HG02759 (cell line): ENCODE measurements around the gene SAMSN1.
"Not testable (repeated sequence)": the region's sequence is repeated elsewhere in the genome, so short reads cannot be mapped to it uniquely, and the experiment has no call there.

ENCODE experiments used
- ATAC-seq: cut with Tn5 transposase; IDR thresholded peaks from one replicate; pipeline ENCODE4 v1.9.1; 2021; ENCODE audit warnings: mild to moderate bottlenecking, moderate library complexity; ENCODE audit not compliant: unreplicated experiment

SAMSN1 gene

GRCh38 chr21:14567331-14568279 is 21.5 kb upstream of the SAMSN1 start:
- no peak for ATAC-seq

- no peak for ATAC-seq
These were observed 20.8 kb upstream of the SAMSN1 start for GRCh38 chr21:14566894-14567293.

- no peak for ATAC-seq
These were observed 16.8 kb upstream of the SAMSN1 start for GRCh38 chr21:14562959-14563358.

- no peak for ATAC-seq
These were observed 14.4 kb upstream of the SAMSN1 start for GRCh38 chr21:14560555-14560954.

DNA sequence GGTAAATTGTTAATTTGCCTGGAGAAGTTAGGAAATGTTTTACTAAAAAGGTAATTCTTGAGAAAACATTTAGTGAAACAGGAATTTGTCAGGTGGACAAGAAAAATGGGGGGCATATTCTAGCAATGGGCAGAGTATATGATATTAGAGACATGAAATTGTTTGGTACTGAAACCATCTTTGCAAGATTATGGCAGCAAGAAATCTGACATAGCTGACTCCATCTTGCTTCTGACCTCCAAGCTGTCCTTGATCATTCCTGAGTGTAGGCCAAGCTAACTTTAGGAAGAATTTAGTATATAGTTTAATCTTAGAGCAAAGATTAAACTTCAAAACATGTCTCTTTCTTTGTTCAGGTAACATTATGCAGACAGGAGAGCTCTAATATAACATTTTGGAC is 14.0 kb upstream of the SAMSN1 start:
- no peak for ATAC-seq

GRCh38 chr21:14559102-14559501 is 13.0 kb upstream of the SAMSN1 start:
- ATAC-seq, result peak; percentile 52

DNA sequence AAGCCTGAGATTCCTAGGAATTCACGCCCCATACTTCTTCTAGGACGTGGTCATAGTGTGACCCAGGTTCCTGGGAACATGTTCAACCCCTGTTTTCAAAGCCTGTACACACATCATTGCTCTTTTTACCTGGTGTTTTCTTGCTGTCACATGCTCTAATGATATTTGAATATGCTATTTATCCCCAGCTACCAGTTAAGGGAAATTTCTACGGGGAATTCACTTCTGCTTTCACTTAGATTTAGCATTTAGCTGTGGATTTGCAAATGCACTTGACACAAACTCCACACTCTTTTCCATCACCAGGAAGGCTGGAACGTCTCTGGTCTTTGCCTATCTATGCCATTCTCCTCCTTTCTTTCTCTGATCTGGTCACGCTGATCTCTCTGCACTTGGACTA is 11.3 kb upstream of the SAMSN1 start:
- peak; percentile 51 for ATAC-seq

DNA sequence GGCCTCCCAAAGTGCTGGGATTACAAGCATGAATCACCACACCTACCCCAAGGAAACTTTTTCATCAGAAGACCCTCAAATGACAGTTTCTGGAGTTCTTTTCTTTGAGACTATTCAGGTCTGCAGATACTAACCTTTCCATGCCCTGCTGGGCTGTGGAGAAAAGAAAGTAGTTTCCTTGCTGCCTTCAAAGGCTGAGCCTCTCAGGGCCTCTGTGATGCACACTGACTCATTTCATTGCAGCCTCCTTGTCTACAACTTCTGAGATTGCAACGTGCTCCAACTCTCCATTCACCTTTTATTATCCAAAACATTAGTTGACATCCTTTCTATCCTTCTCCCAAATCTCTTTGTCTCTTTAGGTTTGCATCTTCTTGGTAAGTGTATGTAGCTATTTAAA is 8.8 kb upstream of the SAMSN1 start:
- ATAC-seq, result no peak

DNA sequence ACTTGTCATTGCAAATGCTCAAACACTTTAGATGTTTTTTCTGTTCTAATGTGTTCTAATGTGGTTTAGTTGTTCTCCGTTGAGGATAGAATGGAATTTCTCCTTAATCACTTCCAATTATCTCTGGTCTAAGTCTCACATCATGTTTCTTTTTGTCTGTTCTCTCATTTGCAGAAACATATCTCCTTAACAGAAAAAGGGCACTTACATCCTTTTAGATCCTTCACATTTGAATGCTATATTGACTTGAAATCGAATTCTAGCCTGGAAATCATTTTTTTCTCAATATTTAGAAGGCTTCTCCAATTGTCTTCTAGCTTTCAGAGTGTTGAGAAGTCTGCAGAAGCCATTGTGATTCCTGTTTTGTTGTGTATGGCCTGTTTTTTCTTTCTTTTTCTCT is 7.3 kb upstream of the SAMSN1 start:
- ATAC-seq, result no peak

DNA sequence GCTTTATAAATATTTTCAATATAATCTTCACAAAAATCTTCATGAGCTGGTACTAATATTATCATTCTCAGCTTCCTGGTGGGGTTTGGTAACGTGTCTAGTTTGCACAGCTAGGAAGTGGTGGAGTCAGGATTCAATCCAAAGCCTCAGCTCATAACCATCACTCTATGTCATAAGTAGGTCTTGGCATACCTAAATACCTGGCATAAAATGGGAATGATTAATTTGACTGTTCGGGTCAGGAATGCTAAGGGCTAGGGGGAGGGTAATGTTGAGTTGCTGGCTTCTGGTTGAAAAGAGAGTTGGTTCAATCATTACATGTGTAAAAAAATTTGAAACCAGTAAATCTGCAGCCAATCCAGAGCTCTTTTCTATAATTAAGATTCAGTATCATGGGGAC is 5.6 kb upstream of the SAMSN1 start:
- ATAC-seq, result no peak

- no peak for ATAC-seq
These were observed 4.0 kb upstream of the SAMSN1 start for GRCh38 chr21:14550135-14550534.

DNA sequence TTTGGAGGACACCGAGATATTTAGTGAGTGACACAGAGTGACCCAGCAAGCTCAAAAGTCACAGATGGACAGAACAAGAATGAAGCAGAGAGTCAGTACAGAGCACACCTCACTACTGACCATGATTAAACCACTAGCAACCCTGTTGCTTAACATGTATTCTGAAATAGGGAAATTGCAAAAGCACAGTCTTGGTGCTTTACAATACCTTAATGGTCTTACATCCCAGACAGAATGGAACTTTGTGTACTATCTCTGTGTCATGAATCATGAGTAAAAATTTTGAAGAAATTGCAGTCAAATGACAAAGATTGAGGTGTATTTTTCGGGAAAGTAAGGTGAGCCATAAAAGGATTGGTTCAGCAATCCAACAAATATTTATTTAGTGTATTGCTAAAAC is 2.7 kb upstream of the SAMSN1 start:
- no peak for ATAC-seq

DNA sequence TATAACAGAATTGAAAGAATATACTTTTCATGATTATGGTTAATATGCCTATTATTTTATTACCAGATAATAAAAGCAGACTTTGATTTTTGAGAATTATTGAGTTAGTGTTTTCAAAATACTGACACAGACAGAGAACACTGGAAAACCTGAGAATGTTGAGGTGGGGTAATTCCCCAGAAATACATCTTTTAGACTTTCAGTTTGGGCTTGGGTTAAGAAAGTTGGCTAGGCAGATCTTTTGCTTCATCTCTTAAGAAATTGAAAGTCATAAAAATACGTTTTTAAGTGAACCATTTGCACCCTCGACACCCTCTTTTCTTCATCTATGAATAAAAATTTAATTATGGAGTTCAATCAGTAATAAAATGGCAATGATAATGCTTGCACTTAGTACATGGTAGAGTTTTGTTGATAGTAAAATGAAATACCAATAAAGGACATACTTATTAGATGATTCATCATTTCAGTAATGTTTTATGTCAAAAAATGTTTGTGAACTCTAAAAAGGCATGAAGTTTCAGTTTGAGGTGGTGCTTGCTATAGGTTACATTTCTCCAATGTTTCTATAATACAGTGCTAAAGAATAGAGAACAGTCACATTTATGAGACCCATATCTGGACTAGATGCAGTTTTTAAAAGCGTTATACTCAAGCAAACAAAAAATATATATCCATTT is 1.9 kb upstream of the SAMSN1 start:
- ATAC-seq, result no peak

DNA sequence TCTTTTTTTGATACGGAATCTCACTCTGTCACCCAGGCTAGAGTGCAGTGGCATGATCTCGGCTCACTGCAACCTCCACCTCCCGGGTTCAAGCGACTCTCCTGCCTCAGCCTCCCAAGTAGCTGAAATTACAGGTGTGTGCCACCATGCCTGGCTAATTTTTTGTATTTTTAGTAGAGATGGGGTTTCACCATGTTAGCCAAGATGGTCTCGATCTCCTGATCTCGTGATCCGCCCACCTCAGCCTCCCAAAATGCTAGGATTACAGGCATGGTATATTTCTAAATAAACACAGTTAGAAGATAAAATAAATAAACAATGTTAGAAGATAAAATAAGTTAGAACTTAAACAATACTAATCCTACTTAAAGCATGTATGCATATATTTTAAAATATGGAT is 604 bp upstream of the SAMSN1 start:
- not testable (repeated sequence) for ATAC-seq

GRCh38 chr21:14543983-14544382 is 2.1 kb downstream of the SAMSN1 start:
- ATAC-seq, result no peak

DNA sequence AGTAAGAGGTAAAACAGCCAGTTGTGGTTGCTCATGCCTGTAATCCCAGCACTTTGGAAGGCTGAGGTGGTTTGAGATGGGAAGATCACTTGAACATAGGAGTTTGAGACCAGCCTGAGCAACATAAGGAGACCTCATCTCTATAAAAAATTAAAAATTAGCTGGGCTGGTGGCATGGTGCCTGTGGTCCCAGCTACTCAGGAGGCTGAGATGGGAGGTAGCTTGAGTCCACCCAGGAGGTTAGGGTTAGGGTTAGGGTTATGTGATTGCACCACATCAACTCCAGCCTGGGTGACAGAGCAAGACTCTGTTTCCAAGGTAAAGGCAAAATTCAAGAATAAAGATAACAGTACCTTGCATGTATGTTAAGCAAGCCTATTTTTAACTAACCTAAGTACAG is 3.5 kb downstream of the SAMSN1 start:
- no peak for ATAC-seq

DNA sequence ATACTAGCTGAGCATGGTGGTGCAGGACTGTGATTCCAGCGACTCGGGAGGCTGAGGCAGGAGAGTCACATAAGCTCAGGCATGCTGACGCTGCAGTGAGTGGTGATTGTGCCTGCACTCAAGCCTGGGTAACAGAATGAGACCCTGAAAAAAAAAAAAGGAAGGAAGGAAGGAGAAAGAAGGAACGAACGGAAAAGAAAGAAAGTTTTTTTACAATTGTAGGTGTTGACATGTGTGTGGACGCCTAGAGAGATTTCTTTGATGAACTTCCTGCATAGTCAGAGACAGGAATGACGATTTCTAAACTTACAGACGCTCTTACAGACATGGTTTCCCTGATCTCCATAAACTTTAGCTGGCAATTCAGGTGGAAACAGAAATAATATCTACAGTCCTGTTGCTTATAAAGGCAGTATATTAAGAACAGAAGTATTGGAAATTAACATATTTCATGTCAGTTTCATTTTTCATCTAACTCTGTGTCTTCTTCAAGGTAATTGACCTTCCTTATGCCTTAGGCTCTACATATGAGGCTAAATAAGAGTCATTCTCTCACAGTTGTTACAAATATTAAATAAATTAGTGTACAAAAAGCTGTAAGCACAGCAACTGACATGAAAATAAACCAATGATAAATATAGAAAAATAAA is 4.1 kb downstream of the SAMSN1 start:
- peak; percentile 35 for ATAC-seq

- ATAC-seq, result no peak
These were observed 7.6 kb downstream of the SAMSN1 start for GRCh38 chr21:14538483-14538882.

DNA sequence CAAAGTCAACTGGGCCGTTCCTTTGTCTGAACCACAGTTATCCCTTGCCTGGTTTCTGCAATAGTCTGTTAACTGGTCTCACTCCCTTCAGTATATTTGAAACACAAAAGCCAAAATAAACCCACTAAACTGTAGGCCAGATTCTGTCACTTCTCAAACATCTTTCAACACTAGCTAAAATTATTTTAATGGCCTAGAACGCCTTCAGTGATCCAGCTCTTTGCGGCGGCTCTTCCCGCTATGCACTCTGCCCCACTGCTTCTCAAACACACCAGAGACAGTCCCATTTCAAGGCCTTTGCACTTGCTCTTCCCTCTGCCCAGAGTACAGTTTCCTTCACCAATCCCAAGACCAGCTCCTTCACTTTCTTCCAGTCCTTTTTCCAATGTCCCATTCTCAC is 9.2 kb downstream of the SAMSN1 start:
- ATAC-seq, result no peak

- ATAC-seq, result no peak
These were observed 10.4 kb downstream of the SAMSN1 start for GRCh38 chr21:14535702-14536101.

DNA sequence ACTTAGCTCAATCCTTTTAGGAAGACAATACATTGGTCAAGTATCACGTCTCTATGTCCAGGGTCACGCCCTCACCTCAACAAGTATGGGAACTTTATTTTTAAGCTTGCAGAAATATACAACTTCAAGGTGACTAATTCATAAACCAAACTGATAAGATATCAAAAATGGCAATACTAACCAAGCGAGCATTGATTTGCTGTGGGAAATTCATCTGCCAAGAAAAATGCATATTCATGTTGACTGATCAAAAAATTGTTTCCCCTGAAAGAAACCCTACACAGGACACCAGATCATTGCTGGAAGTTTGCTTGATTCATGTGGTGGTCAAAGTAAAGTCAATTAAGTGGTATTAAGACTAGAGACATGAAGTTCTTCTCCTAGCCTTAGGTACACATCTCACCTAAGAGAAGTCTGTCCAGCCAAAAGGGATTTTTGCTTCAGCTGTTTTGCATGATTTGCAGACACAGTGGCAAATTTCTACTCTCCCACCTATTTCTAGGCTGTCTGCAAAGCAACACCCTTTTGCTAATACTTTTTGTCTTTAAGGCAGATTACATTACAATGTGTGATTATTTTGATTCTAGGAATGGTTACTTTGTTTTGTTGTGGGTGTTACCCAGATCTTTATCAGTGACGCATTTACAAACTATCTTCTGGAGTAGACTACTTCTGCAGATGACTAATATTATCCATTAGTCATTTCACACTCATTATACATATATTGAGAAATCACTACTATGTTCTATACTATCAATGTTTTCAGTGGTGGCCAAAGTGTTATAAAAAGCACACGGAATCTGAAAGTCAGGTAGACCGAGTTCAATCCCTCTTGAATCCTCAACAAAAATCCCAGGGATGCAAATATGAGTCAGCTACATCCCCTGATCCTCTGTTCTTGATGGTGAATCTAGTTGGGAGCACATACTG is 12.4 kb downstream of the SAMSN1 start:
- ATAC-seq, result peak; percentile 90
